GM23248 (cell line): ENCODE results near the gene FAT1.

Source experiments
- EZH2 ChIP-seq: fragments of 200-600 bp; sonication (generic); IDR thresholded peaks from 2 replicates; pipeline ENCODE4 v1.6.1; 2018; ENCODE audit warnings: antibody characterized with exemption, mild to moderate bottlenecking; ENCODE audit not compliant: insufficient read depth, poor library complexity, severe bottlenecking
- EZH2phosphoT487 ChIP-seq: fragments of 200-600 bp; sonication (generic); IDR thresholded peaks from 2 replicates; pipeline ENCODE4 v1.6.1; 2018; ENCODE audit warnings: antibody characterized with exemption, moderate library complexity, mild to moderate bottlenecking, low read depth; ENCODE audit not compliant: insufficient read depth

DNA sequence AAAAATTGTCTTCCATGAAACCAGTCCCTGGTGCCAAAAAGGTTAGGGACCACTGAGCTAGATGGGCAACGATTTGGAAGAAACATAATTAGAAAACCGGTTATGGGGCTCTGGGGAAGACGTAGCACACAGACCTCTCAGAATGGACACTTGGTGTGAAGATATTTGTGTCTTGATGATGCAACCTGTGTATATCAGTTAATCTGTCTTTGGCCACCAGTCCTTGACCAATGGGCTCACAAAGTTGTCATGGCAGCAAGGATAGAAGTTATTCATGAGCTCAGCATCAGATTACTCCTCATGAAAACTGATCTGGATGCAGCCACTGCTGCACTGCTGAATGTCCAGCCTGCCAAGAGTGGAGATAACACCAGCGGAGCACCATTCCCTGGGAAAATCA is 181.9 kb downstream of the FAT1 start:
- TF ChIP-seq EZH2 = no peak
- TF ChIP-seq EZH2phosphoT487 = no peak
